H7 (cell line): ENCODE results near the gene MTF1. TPM values are rescaled to one million over a fixed set of nuclear protein-coding genes. Genes with fewer than 3 reads are reported as not detected.
"Not testable (repeated sequence)": the region's sequence is repeated elsewhere in the genome, so short reads cannot be mapped to it uniquely, and the experiment has no call there.

Experiments used
- DNase-seq: peaks from one replicate; pipeline ENCODE4 v3.0.0; 2012
- H3K27me3 ChIP-seq: 2 replicates; pipeline ENCODE4 v1.6.0; 2011; ENCODE audit warnings: mild to moderate bottlenecking, low read length; ENCODE audit not compliant: control insufficient read depth, insufficient read depth
- H3K36me3 ChIP-seq: replicated peaks from 2 replicates; pipeline ENCODE4 v1.5.1; 2011; ENCODE audit warnings: low read length; ENCODE audit not compliant: control insufficient read depth, insufficient read depth
- H3K4me3 ChIP-seq: 2 replicates; pipeline ENCODE4 v1.5.1; 2011; ENCODE audit warnings: low read depth, mild to moderate bottlenecking, control low read depth, low read length, moderate library complexity; ENCODE audit not compliant: insufficient read depth
- total RNA-seq: library from RNA; depleted of rRNA; stranded (reverse); fragments of >200 nt; shearing (Covaris generic); gene quantifications from 2 replicates; pipeline ENCODE4 v1.2.3, GENCODE V29; 2014; rRNA removed

MTF1 gene
- 2.7 and 2.9 TPM in 2 replicates for total RNA-seq

DNA sequence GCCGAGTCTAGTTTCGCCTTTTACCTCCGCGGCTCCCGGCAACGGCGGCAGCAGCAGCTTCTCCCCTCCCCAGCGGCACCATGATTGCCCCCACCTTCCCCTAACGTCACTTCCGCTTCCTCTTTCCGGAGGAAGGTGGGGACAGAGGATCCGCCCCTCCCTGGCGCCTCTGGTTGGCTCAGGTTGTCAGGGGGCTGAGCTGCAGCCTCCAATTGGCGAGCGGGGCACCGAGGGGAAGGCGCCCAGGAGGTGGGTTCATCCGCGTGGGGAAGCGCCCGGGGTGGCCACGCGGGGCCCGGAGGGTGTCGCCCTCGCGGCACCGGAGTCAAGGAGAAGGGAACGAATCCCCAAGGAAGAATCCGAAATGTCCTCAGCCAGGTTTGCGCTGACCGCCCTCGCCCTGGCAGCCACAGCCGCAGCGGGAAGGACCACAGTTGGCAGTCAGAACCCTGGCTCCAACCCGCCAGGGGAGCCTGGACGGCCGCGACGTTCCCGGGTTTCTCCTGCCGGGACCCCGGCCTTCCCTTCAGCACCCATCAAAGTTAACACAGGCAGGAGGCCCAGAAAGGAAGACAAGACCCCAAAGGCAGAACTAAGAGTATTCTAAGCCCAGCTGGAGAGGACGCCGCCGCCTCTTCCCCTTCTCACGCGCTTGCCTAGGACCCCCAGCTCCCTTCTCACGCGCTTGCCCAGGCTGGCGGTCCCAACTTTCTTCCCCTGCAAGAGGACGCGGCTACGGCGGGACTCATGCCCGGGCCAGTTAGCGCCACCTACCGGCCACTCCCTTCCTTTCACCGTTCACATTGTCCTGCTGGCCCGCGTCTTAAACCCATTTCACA is at the start of gene MTF1:
Gene MTF1 (minus strand): TSS at position 86 of the 839 bp plus-strand sequence. CDS start 1,934 bp downstream, outside the sequence.
- peak within 1 kb of the TSS; percentile 99 for H3K4me3 ChIP-seq
- peak; percentile 99 for DNase-seq
- peaks cover 6% of the 10 kb centered on the region for H3K36me3 ChIP-seq
- no peaks in the 10 kb centered on the region for H3K27me3 ChIP-seq

GRCh38 chr1:37908531-37908930 is 49.1 kb upstream of the MTF1 start:
- DNase-seq, H3K4me3 ChIP-seq, H3K36me3 ChIP-seq, H3K27me3 ChIP-seq: not testable (repeated sequence)

DNA sequence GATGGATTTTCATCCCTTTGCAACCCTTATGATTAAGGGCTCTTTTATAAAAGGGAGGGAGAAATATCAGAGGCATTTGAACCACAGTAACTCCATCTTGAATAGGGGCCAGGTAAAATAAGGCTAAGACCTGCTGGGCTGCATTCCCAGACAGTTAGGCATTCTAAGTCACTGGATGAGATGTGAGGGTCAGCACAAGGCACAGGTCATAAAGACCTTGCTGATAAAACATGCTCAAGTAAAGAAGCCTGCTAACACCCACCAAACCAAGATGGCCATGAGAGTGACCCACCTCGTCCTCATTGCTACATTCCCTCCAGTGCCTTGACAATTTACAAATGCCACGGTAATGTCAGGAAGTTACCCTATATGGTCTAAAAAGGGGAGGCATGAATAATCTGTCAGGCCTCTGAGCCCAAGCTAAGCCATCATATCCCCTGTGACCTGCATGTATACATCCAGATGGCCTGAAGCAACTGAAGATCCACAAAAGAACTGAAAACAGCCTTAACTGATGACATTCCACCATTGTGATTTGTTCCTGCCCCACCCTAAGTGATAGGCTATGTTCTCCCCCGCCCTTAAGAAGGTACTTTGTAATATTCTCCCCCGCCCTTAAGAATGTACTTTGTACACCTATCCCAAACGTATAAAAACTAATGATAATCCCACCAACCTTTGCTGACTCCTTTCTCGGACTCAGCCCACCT is 48.2 kb upstream of the MTF1 start:
- H3K27me3 ChIP-seq, DNase-seq, H3K36me3 ChIP-seq, H3K4me3 ChIP-seq: not testable (repeated sequence)

DNA sequence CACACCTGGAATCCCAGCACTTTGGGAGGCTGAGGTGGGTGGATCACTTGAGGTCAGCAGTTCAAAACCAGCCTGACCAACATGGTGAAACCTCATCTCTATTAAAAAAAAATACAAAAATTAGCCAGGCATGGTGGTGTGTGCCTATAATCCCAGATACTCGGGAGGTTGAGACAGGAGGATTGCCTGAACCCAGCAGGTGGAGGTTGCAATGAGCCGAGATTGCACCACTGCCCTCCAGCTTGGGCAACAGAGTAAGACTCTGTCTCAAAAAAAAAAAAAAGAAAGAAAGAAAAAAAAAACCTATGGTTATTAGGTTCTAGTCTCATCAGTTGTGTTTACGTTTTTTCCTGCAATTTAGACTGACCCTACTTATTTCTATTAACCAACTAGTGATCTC is 47.2 kb upstream of the MTF1 start:
- not testable (repeated sequence) for H3K36me3 ChIP-seq, H3K27me3 ChIP-seq, DNase-seq, H3K4me3 ChIP-seq

GRCh38 chr1:37905727-37906126 is 46.3 kb upstream of the MTF1 start:
- Histone ChIP-seq H3K36me3 (no peaks in the 10 kb centered on the region), H3K4me3 (no peak overlapping the region), H3K27me3 (no peaks in the 10 kb centered on the region)
- no peak for DNase-seq

DNA sequence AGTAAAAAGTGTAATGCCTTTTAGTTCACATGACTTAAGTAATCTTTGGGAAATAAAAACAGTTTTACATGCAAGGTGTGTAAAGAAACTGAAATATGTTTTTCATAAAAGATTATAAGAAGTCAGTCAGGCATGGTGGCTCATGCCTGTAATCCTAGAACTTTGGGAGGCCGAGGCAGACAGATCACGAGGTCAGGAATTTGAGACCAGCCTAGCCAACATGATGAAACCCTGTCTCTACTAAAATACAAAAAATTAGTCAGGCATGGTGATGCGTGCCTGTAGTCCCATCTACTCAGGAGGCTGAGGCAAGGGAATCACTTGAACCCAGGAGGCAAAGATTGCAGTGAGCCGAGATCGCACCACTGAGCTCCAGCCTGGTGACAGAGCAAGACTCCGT is 44.5 kb upstream of the MTF1 start:
- not testable (repeated sequence) for DNase-seq, H3K27me3 ChIP-seq, H3K36me3 ChIP-seq, H3K4me3 ChIP-seq

GRCh38 chr1:37902983-37903382 is 43.6 kb upstream of the MTF1 start:
- Histone ChIP-seq H3K4me3 (no peak overlapping the region), H3K27me3 (no peaks in the 10 kb centered on the region), H3K36me3 (no peaks in the 10 kb centered on the region)
- no peak for DNase-seq

- no peak for DNase-seq
- no peaks in the 10 kb centered on the region for H3K27me3 ChIP-seq
- no peaks in the 10 kb centered on the region for H3K36me3 ChIP-seq
- H3K4me3 ChIP-seq, result no peak overlapping the region
Observed at GRCh38 chr1:37901893-37902225, 42.5 kb upstream of the MTF1 start.

GRCh38 chr1:37901191-37901892 is 42.0 kb upstream of the MTF1 start:
- H3K36me3 ChIP-seq, result no peaks in the 10 kb centered on the region
- H3K27me3 ChIP-seq, result no peaks in the 10 kb centered on the region
- no peak for DNase-seq
- H3K4me3 ChIP-seq, result no peak overlapping the region

DNA sequence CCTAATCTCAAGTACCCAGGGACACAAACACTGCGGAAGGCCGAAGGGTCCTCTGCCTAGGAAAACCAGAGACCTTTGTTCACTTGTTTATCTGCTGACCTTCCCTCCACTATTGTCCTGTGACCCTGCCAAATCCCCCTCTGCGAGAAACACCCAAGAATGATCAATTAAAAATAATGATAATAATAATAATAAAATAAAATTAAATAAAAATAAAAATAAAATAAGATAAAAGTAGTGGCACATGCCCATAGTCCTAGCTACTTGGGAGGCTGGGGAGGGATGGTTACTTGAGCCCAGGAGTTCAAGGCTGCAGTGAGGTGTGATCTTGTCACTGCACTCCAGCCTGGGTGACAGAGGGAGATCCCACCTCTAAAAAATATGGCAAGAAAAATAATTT is 38.2 kb upstream of the MTF1 start:
- H3K27me3 ChIP-seq, H3K4me3 ChIP-seq, DNase-seq, H3K36me3 ChIP-seq: not testable (repeated sequence)

GRCh38 chr1:37893673-37894072 is 34.3 kb upstream of the MTF1 start:
- H3K27me3 ChIP-seq, result no peaks in the 10 kb centered on the region
- no peak for DNase-seq

GRCh38 chr1:37892151-37893047 is 33.0 kb upstream of the MTF1 start:
- H3K4me3 ChIP-seq, result no peak overlapping the region
- no peaks in the 10 kb centered on the region for H3K27me3 ChIP-seq
- DNase-seq, result no peak
- H3K36me3 ChIP-seq, result peaks cover 8% of the 10 kb centered on the region

More at GRCh38 chr1:37893673-37894072, 34.3 kb upstream of the MTF1 start:
- H3K36me3 ChIP-seq, result peaks cover 3% of the 10 kb centered on the region; the same call in 1 of the 2 replicates
- no peak overlapping the region for H3K4me3 ChIP-seq

- DNase-seq, result peak; percentile 53
- no peaks in the 10 kb centered on the region for H3K27me3 ChIP-seq
- peaks cover 12% of the 10 kb centered on the region for H3K36me3 ChIP-seq
- no peak overlapping the region for H3K4me3 ChIP-seq
Observed at GRCh38 chr1:37890378-37891014, 31.1 kb upstream of the MTF1 start.
